SK-N-SH treated with all-trans-retinoic acid at 6 μM for 48 hours (cell line): ENCODE results near the gene FTCD.

Experiments used
- ARNTL ChIP-seq: fragments of 450-650 bp; formaldehyde crosslinking; IDR thresholded peaks from 2 replicates; pipeline ENCODE4 v1.5.0; 2020; ENCODE audit warnings: low read depth, mild to moderate bottlenecking, moderate library complexity, borderline replicate concordance
- CREB5 ChIP-seq: fragments of 250-450 bp; sonication (Bioruptor Pico); IDR thresholded peaks from 2 replicates; pipeline ENCODE4 v1.5.1; 2020; ENCODE audit warnings: low read depth, mild to moderate bottlenecking, moderate library complexity
- CSDC2 ChIP-seq: fragments of 250-450 bp; sonication (Bioruptor Pico); IDR thresholded peaks from 2 replicates; pipeline ENCODE4 v1.5.0; 2020; ENCODE audit warnings: mild to moderate bottlenecking, moderate library complexity
- CSRNP3 ChIP-seq: fragments of 250-450 bp; sonication (Bioruptor Pico); IDR thresholded peaks from 2 replicates; pipeline ENCODE4 v1.5.1; 2021; ENCODE audit warnings: mild to moderate bottlenecking, moderate library complexity
- ESRRG ChIP-seq: fragments of 250-450 bp; sonication (Bioruptor Pico); IDR thresholded peaks from 2 replicates; pipeline ENCODE4 v1.6.1; 2021; ENCODE audit warnings: mild to moderate bottlenecking
- GLIS3 ChIP-seq: fragments of 250-450 bp; sonication (Bioruptor Pico); IDR thresholded peaks from 2 replicates; pipeline ENCODE4 v1.5.0; 2020; ENCODE audit warnings: mild to moderate bottlenecking, moderate library complexity
- ISL1 ChIP-seq: fragments of 250-450 bp; sonication (Bioruptor Pico); IDR thresholded peaks from 2 replicates; pipeline ENCODE4 v2.1.2; 2022; ENCODE audit warnings: mild to moderate bottlenecking, moderate library complexity
- OSR1 ChIP-seq: fragments of 250-450 bp; sonication (Bioruptor Pico); IDR thresholded peaks from 2 replicates; pipeline ENCODE4 v1.8.0; 2022; ENCODE audit warnings: moderate library complexity, mild to moderate bottlenecking, inconsistent platforms
- PATZ1 ChIP-seq: fragments of 250-450 bp; sonication (Bioruptor Pico); IDR thresholded peaks from 2 replicates; pipeline ENCODE4 v1.8.0; 2020; ENCODE audit warnings: mild to moderate bottlenecking, moderate library complexity, borderline replicate concordance
- PPARA ChIP-seq: fragments of 250-450 bp; sonication (Bioruptor Pico); IDR thresholded peaks from 2 replicates; pipeline ENCODE4 v1.5.0; 2020; ENCODE audit warnings: mild to moderate bottlenecking, borderline replicate concordance
- RARB ChIP-seq: fragments of 250-450 bp; sonication (Bioruptor Pico); IDR thresholded peaks from 2 replicates; pipeline ENCODE4 v1.8.0; 2021; ENCODE audit warnings: mild to moderate bottlenecking, moderate library complexity
- ZNF565 ChIP-seq: fragments of 450-650 bp; formaldehyde crosslinking; conservative IDR thresholded peaks from 2 replicates; pipeline ENCODE4 v1.5.0; 2020; ENCODE audit warnings: low read depth, mild to moderate bottlenecking, moderate library complexity
- ZNF70 ChIP-seq: fragments of 450-650 bp; formaldehyde crosslinking; IDR thresholded peaks from 2 replicates; pipeline ENCODE4 v1.5.0; 2020; ENCODE audit warnings: mild to moderate bottlenecking, moderate library complexity

GRCh38 chr21:46203203-46203600 is 47.8 kb upstream of the FTCD start:
- TF ChIP-seq ARNTL (no peak), ESRRG (CRISPR knock-in tag) (no peak), CREB5 (CRISPR knock-in tag) (no peak), PATZ1 (no peak), OSR1 (CRISPR knock-in tag) (no peak), CSDC2 (CRISPR knock-in tag) (no peak), GLIS3 (CRISPR knock-in tag) (no peak), ISL1 (CRISPR knock-in tag) (no peak), CSRNP3 (no peak), RARB (CRISPR knock-in tag) (no peak), ZNF565 (no peak), ZNF70 (CRISPR knock-in tag) (no peak), PPARA (no peak)
